ENCODE results near the gene LRRC75A.
"Not testable (repeated sequence)": the region's sequence is repeated elsewhere in the genome, so short reads cannot be mapped to it uniquely, and the experiment has no call there.

The LRRC75A gene
- 2.8 to 4.0 reads per million in 2 donors for total RNA-seq

DNA sequence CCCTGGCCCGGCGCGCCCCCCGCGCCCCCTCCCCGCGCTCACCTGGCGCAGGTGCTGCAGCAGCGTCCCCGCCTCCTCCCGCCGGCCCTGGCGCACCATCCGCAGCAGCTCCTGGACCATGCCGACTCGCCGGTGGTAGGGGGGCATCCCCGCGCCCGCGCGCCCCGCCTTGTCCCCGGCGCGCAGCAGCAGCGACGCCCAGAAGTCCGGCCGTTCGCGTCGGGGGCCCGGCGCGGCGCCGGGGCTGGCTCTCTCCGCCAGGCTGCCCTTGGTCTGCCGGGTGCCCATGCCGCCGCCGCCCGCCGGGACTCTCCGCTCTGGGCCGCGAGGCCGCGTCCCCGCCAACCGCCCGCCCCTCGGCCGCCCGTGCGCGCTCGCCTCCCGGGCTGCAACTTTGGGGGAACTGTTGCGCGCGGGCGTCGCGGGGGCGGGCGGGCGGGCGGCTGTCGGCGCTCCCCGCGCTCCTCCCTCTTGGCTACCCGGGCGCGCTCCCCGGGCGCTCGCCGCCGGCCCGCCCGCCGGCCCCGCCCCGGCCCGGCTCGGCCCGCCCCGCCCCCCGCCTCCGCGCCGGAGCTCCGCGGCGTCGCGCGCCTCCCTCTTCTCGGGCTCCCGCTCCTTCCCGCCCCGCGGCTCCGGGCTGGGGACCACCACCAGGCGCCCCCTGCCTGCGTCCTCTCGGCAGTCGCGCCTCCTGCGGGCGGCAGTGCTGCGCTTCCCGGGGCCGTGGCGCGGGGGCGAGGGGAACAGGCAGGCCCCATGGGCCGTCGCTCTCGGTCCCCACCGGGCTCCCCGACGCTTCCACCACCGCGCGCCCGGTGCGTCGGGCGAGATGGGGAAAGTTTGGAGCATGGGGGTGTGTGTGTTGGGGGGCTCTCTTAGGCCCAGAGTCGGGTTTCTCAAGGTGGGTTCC, at the start of gene LRRC75A:
LRRC75A (minus strand) TSS at position 491 of the 910 bp plus-strand sequence; CDS start at position 288, 203 bp downstream.
- peak; percentile 27 to 70 (median 42) for DNase-seq

DNA sequence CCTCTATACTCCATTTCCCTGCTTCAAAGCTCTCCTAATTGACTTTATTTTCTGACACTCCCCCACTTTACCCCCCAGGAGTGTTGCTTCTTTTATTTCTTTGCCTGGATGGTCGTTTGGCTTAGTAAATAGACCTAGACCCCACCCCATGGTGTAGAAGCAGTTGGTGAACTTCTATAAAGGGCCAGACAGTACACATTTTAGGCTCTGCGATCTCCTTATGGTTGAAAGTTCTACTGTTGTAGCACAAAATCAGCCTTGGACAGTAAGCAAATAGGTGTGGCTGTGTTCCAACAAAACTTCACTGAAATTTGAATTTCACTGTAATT, 45.1 kb upstream of the LRRC75A start:
- DNase-seq: no peak

GRCh38 chr17:16534236-16534635, 42.2 kb upstream of the LRRC75A start:
- no peak for DNase-seq

DNA sequence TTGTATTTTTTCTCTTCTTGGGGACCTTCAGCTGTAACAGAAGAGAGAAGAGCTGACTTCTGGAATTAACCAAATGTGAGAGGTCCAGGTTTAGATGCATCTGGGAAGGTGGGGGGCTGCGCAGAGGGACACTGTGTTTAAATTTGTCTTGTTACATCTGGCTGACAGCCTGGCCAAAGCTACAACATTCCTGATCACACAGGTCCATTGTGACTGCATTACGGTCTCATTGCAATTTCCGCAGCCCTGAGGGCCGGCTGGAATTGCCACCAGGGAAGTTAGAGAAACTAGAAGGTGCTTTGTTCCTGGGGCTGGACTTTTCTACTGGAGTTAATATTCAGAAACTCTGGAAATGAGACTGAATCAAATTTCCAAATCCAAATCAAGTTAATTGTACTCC, 37.9 kb upstream of the LRRC75A start:
- DNase-seq: no peak

GRCh38 chr17:16527298-16527697, 35.3 kb upstream of the LRRC75A start:
- no peak for DNase-seq

GRCh38 chr17:16525556-16525955, 33.6 kb upstream of the LRRC75A start:
- DNase-seq: not testable (repeated sequence)

DNA sequence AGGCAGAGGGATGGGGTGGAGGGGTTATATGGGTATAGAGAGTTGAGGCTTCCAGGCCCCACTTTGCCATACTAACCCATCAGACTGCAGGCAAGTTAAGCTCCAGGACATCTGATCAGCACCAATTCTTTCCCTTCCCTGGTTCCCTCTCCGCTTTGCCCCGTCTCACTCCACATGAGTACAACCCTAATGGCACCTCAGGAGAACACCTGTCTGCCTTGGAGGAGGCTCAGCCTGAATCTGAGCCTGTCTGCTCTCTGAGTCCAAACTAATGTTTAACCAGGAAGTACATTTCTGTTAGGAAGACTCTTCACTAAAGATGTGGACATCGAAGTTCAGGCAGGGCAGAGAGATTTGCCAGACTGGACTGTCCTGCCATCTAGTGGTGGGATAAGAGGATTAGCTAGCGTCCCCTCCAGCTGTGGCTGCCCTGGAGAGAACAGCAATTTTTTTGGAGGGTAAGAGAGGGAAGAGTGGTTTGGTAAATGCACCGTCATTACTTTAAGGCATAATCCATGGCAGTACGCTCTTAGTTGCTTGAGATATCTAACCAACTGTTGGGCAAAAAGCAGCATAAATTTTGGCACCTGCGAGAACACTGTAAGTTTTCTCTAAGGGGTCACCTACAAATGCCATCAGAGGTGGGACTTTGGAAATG, 29.2 kb upstream of the LRRC75A start:
- DNase-seq: peak in 4 of 5 experiments; percentile 33 to 82 (median 45)

GRCh38 chr17:16519021-16519420, 27.0 kb upstream of the LRRC75A start:
- no peak for DNase-seq

GRCh38 chr17:16517477-16517876, 25.5 kb upstream of the LRRC75A start:
- DNase-seq: no peak

DNA sequence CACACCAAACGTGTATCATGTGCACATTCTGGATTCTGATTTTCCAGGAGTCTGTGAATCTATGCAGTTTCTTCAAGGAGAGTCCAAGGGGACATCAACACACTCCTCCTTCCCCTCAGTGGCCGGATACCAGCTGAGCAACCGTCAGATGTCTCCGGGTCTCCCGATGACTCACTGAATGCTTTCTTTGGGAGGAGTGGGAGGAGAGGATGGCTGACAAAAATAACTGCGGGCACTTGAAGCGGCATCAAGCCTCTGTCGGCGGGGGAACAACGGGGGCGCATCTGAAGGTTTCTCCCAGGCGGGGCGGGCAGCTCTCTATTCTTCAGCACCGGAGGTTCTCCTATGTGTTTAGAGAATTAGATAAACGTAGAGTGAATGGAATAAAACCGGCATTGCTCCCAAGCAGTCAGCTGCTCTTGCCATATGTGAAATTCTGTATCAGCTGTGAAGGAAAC, 24.6 kb upstream of the LRRC75A start:
- DNase-seq: no peak

DNA sequence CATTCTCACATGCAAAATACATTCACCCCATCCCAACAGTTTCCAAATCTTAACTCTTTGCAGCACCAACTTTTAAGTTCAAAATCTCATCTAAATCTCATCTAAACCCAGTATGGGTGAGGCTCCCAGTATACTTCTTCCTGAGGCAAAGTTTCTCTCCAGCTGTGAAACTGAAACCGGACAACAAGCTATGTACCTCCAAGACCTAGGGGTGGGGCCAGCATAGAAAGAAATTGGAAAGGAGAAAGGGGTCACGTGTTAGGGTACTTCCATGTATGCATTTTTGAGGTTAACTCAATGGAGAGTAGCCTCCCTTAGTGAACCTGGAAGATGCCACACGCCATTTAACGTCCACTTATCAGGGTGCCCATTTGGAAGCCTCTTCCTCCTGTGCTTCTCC, 23.9 kb upstream of the LRRC75A start:
- no peak for DNase-seq

DNA sequence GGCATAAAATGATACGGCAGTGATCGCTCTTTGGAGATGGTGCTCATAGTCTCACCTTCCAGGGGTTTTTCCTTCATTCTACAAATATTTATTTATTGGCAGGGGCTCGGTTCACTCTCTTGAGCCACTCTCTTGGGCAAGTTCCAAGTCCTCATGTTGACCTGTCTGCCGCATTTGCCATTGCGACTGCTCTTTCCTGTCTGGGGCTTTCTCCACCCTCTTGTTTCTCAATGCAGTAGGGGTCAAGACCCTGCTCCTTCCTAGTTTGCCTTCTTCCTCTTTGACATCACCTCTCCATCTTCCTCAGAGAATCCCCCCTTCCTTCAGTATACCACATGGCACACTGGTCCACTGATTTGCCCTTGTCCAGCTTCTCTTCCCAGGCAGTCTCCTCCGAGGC, 21.9 kb upstream of the LRRC75A start:
- no peak for DNase-seq

DNA sequence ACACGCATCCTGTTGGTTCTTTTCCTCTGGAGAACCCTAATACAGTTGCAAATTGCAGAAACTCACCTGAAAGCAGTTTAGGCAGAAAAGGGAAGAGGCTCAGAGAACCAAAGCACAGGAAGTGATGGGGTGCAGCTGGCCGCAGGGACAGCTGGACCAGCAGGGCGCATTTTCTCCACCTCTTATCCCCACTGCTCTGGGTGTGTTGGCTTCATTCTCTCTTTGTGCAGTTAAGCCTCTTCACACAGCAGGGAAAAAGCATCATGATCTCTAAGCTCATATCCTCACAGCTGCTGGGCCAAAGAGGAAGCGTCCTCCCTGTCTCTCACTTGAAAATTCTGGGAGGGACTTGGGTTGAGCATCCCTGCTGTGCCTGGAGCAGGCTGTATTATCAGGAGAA, 20.0 kb upstream of the LRRC75A start:
- DNase-seq: peak in 1 of 5 experiments; percentile 4

GRCh38 chr17:16511593-16511992, 19.6 kb upstream of the LRRC75A start:
- DNase-seq: no peak

GRCh38 chr17:16507918-16508533, 16.0 kb upstream of the LRRC75A start:
- no peak for DNase-seq

GRCh38 chr17:16506188-16506587, 14.2 kb upstream of the LRRC75A start:
- DNase-seq: no peak

DNA sequence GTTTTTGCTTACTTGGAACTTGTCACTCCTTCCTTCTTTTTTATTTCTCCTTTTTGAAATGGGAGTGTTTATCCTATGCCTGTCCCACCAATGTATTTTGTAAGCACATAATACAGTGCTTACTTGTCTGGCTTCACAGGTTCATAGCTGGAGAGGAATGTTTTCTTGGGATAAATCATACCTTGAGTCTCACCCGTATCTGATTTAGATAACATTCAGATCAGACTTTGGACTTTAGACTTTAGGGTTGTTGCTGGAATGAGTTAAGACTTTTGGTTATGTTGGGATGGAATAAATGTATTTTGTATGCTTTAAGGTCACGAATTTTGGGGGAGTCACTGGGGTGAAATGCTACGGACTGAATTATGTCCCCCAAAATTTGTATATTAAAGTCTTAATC, 13.0 kb upstream of the LRRC75A start:
- no peak for DNase-seq

DNA sequence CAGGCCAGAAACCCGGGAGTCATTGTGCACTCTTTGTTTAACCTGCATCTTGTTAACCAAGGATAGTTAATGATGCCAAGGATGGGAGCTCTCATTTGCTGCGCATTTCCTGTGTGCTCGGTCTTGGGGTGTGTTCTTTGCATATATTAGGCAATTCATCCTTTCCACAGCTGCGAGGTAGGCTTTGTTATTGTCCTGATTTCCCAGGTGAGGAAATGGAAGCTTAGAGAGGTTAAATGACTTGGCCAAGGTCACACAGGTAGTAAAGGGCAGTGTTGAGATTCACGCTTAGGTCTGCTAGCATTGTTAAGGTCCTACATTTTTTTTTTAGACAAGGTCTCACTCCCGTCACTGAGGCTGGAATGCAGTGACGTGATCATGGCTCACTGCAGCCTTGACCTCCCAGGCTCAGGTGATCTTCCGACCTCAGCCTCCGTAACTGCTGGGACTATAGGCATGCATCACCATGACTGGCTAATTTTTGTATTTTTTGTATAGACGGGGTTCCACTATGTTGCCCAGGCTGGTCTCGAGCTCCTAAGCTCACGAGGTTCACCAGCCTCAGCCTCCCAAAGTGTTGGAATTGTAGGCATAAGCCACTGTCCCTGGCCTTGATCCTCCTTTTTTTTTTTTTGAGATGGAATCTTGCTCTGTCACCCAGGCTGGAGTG, 5.0 kb upstream of the LRRC75A start:
- no peak for DNase-seq

GRCh38 chr17:16495980-16496819, 4.2 kb upstream of the LRRC75A start:
- no peak for DNase-seq

- DNase-seq: no peak
Measured at GRCh38 chr17:16495561-16495960, 3.6 kb upstream of the LRRC75A start.

DNA sequence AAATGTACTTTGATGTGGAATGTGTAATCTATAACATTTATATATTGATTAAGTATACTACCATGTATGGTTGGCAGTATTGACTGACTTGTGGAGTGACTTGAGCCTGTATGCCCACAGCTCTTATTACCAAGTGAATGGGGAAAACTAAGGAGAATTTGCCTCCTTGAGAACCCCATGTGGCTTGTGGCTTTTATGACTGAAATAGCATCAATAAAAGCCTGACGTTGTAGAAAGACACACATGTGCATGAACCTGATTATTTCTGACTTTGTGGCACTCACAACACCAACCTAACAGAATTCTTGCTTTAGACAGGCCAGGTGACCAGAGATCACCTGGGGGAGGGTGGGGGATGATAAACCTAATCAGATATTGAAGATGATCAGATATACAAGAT, 2.1 kb upstream of the LRRC75A start:
- no peak for DNase-seq

GRCh38 chr17:16493531-16494046, 1.6 kb upstream of the LRRC75A start:
- no peak for DNase-seq

Measured in T-helper 2 cell (primary cell).